HG03378 (cell line): ENCODE results near the gene TDRD1.
"Not testable (repeated sequence)": the region's sequence is repeated elsewhere in the genome, so short reads cannot be mapped to it uniquely, and the experiment has no call there.

Source experiments
- ATAC-seq: cut with Tn5 transposase; IDR thresholded peaks from one replicate; pipeline ENCODE4 v1.9.1; 2021; ENCODE audit warnings: mild to moderate bottlenecking, moderate library complexity; ENCODE audit not compliant: unreplicated experiment

TDRD1 gene

GRCh38 chr10:114179148-114179547 lies at the start of gene TDRD1:
TSS of gene TDRD1 (plus strand) at chr10:114179353. CDS start at chr10:114187832, 8,479 bp downstream.
- no peak for ATAC-seq

DNA sequence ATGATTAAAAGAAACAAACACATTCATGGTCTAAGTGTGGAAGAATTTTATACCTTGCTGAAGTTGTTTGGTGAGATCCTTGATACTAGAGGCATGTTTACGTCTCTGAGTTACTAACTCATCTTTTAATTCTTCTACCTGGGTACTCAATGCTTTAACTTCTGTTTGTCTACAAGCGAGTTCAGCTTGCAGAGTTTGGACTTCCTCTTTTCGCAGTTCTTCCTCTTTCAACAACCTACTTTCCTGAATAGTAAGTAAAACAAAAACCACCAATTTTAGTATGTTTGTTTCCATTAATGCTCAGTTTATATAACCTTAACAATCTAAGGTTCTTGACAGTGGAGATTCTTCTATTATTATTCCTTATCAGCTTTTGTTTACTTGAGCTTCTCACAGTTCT lies 48.1 kb upstream of the TDRD1 start:
- ATAC-seq: peak; percentile 85

- ATAC-seq: no peak
Measured at GRCh38 chr10:114135476-114135875, 43.7 kb upstream of the TDRD1 start.

DNA sequence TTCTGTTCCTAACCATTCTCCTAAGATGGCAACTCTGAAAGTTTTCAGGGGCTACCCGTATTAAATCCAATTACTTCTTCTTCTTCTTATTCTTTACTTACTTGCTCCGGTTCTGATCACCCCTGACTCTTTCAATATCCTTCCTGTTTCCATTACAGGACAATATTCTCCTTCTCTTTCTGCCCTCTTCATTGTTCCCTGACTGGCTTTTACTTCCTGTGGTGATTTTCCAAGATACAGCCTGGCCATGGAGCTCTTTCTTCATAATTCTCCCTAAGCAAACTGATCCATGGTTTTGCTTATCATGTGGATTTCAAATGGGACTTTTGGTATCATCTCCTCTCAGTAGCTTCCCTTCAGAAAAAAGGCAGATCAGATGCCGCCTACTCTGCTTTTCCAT lies 40.6 kb upstream of the TDRD1 start:
- no peak for ATAC-seq

- no peak for ATAC-seq
Measured at GRCh38 chr10:114140036-114140435, 39.1 kb upstream of the TDRD1 start.

DNA sequence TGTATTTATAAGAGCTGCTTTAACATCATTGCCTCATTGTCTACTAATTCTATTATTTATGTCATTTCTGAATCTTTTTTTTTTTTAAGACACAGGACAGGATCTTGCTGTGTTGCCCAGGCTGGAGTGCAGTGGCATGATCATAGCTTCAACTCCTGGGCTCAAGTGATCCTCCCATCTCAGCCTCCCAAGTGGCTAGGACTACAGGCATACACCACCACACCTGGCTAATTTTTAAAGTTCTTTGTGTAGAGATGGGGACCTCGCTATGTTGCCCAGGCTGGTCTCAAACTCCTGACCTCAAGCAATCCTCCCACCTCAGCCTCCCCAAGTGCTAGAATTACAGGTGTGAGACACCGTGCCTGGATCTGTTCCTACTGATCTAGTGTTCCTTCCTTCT lies 38.3 kb upstream of the TDRD1 start:
- not testable (repeated sequence) for ATAC-seq

GRCh38 chr10:114142018-114142417 lies 37.1 kb upstream of the TDRD1 start:
- no peak for ATAC-seq

- no peak for ATAC-seq
Measured at GRCh38 chr10:114143160-114143559, 36.0 kb upstream of the TDRD1 start.

GRCh38 chr10:114149476-114149875 lies 29.7 kb upstream of the TDRD1 start:
- not testable (repeated sequence) for ATAC-seq

- ATAC-seq: no peak
Measured at GRCh38 chr10:114151486-114151885, 27.7 kb upstream of the TDRD1 start.

DNA sequence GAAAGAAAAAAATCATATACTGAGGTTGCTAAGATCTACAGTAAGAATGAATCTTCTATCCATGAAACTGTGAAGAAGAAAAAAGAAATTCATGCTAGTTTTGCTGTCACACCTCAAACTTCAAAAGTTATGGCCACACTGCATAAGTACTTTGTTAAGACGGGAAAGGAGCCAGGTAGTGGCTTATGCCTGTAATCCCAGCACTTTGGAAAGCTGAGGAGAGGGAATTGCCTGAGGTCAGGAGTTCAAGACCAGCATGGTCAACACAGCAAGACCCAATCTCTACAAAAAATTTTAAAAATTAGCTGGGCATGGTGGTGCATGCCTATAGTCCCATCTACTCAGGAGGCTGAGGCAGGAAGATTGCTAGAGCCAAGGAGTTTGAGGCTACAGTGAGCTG lies 27.3 kb upstream of the TDRD1 start:
- no peak for ATAC-seq

- no peak for ATAC-seq
Measured at GRCh38 chr10:114157912-114158311, 21.2 kb upstream of the TDRD1 start.

- ATAC-seq: no peak
Measured at GRCh38 chr10:114163062-114163461, 16.1 kb upstream of the TDRD1 start.

DNA sequence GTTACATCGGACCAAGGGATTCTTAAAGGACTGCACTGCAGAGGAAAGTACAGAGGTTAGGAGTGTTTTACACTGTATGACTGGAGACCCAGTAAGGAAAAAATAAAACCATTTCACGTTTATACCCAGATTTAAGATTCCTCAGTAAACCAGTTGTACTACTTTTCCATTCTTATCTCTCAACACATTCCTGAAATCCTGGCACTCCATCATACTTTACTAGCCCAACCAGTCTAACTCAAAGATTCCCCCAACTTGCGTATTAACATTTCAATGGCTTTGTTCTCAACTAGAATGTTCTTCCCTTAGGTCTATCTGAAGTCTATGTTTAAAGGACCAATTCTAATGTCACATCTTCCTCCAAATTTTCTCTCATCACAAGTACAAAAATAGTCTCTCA lies 13.1 kb upstream of the TDRD1 start:
- no peak for ATAC-seq

- ATAC-seq: no peak
Measured at GRCh38 chr10:114166494-114166893, 12.7 kb upstream of the TDRD1 start.

DNA sequence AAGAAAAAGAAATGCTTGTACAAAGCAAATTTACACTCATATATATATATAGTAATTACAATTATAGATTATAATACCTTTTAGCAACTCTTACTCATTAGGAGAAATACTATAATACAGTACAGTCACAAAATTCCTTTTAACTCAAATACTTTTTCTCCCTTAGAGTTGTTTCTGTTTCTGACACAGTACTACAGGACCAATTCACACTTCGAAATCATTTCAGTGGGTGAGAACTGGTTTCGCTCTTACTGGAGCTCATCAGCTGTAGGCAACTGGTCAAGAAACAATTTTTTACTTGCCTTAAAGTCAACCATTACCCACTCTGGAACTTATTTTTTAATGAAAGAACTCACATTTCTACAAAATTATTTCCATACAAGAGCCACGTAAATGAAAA lies 11.2 kb upstream of the TDRD1 start:
- no peak for ATAC-seq

DNA sequence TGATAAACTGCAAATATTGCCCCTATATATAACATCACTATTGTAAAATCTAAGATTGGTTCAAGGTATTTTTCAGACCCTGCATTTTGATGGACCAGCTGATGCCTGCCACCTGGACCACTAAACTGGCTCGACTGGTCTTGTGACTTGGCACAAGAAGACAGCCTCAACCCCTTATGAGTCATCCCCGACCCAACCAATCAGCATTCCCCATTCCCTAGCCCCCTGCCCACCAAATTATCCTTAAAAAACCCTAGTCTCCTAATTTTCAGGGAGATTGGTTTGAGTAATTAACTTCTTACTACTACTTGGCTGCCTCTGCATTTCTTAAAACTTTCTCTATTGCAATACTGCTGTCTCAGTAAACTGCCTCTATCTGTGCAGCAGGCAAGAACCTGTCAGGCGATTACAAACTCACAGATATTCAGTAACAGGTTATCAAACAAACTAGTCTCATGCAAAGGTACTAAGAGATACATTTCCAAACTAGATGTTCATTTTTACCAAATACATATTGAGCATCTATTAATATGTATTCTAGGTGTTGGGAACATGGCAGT lies 10.6 kb upstream of the TDRD1 start:
- ATAC-seq: no peak

DNA sequence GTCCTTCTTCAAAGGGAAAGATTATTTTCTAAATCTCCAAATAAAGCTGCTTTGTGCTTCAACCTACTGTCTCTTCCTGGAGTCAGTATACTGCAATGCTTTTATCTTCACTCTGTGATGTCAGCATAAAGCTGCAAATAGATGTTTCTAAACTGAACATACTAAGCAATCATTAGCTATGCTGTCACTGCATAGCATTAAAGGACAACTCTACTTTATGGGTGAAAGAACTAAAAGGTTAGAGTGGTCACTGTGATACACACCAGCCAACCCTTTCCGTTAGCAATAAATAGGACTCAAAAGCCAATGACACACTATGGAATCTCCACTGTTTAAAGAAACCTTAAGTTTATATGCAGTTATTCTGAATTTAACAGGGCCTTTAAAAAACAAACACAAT lies 6.9 kb upstream of the TDRD1 start:
- ATAC-seq: no peak

GRCh38 chr10:114172776-114173602 lies 6.2 kb upstream of the TDRD1 start:
- no peak for ATAC-seq

DNA sequence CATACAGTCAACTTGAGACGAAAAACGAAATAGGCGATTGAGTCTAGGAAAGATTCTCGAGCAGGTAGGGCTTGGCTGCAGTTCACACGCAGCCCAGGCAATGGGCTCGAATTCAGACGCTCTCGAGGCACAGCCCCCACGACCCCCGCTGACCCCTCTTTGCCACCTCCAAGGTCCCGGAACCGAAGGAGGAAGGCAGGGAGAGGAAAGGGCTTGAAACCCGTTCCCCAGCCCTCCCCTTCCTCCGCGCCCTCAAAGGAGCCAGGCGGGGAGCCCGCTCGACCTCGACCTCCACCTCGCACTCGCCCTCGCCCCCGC lies 5.6 kb upstream of the TDRD1 start:
- no peak for ATAC-seq

DNA sequence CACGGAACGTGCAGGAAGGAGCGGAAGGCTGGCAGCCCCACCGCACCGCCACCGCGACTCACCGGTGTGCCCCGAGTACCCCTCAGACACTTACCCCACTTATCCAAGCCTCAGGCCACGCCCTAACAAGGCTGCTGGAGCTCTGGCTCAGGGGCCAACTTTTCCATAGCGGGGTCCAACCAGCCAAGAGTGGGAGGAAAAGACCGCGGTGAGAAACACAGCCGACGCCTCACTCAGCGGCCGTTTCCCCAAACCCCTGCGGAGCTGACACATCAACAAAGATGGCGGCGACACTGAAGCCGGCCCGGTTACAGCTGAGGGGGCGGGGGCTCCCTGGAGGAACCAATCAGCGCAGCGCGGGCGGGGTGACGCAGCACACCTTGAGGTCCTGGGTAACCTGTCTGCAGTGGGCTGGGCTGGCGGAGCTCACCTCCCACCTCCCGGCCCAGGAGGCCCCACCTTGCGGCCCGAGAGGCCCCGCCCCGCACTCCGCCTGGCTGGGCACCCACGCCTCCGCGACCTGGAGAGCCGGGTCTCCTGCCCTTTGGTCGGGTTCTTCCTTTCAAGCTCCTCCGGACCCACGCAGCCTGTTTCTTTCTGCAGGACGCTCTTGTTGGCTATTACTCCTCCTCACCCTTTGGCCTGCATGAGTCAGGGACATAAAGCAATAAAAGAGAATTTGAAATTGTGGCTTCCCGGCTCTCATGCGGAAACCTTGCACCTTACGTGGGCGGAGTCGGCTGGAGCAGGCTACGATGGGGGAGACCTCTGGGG lies 5.0 kb upstream of the TDRD1 start, which contains the start of gene CCDC186:
Gene CCDC186 (minus strand): TSS at position 283 of the 774 bp plus-strand sequence. CDS start 10,935 bp downstream, outside the sequence.
- ATAC-seq: peak; percentile 93

- peak; percentile 19 for ATAC-seq
Measured at GRCh38 chr10:114174695-114175188, 4.4 kb upstream of the TDRD1 start.
